ENCODE results near the gene SPINT2. TPM values are rescaled to one million over a fixed set of nuclear protein-coding genes. Genes with fewer than 3 reads are reported as not detected.
"Not testable (repeated sequence)": the region's sequence is repeated elsewhere in the genome, so short reads cannot be mapped to it uniquely, and the experiment has no call there.

The SPINT2 gene
- total RNA-seq, 3 donors from 2014 or later (not counting 1 experiment from before 2014, with no cell fraction given) = 2.7 to 13.7 (median 6.9) TPM

DNA sequence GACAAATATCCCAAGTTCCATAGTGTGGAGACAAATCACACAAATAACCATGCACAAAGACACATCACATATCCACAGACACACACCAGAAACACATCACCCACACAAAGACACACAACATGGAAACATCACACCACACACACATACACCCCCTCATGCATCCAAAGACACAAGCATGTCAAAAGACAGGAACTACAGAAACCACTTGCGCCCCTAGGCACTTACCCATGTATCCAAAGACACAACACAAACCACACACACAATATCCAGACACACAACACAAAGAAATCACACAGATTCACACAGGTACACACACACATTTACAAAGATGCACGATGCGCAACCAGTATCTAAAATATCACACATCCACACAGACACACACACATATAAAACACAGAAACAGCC is 41.3 kb upstream of the SPINT2 start:
- Mint-ChIP-seq H3K27ac (no peak overlapping the region), H3K27me3 (ENCODE audit: low read depth in 2 of 2) (peaks cover 61 to 63% of the 10 kb centered on the region in 2 donors), H3K36me3 (no peaks in the 10 kb centered on the region), H3K4me3 (no peak overlapping the region), H3K9me3 (no peaks in the 10 kb centered on the region), H3K4me1 (peaks cover 12 to 26% of the 10 kb centered on the region in 2 donors)
- intact Hi-C loops (cut with micrococcal nuclease) = loop anchor here (10.0 kb wide), 1 partner anchor 318 kb away; the partner anchor contains the start of genes SIPA1L3 and WDR87
- TF ChIP-seq, protein P1, sequence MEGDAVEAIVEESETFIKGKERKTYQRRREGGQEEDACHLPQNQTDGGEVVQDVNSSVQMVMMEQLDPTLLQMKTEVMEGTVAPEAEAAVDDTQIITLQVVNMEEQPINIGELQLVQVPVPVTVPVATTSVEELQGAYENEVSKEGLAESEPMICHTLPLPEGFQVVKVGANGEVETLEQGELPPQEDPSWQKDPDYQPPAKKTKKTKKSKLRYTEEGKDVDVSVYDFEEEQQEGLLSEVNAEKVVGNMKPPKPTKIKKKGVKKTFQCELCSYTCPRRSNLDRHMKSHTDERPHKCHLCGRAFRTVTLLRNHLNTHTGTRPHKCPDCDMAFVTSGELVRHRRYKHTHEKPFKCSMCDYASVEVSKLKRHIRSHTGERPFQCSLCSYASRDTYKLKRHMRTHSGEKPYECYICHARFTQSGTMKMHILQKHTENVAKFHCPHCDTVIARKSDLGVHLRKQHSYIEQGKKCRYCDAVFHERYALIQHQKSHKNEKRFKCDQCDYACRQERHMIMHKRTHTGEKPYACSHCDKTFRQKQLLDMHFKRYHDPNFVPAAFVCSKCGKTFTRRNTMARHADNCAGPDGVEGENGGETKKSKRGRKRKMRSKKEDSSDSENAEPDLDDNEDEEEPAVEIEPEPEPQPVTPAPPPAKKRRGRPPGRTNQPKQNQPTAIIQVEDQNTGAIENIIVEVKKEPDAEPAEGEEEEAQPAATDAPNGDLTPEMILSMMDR (IDR thresholded peaks at IDR 0.05) = no peak
- H3K27me3 ChIP-seq (ENCODE audit: control insufficient read depth, insufficient read depth, low read length) = peaks cover 67% of the 10 kb centered on the region
- ATAC-seq (no peak), DNase-seq (no peak)
- peaks cover 11% of the 10 kb centered on the region for H3K4me1 ChIP-seq (ENCODE audit: control insufficient read depth, insufficient read depth, low read length)
- 86% methylated on average over 3 of the region's 3 CpGs for WGBS (ENCODE audit: insufficient coverage)
- H3K9me3 ChIP-seq (ENCODE audit: control insufficient read depth, insufficient read depth, low read length) = no peaks in the 10 kb centered on the region
- H3K36me3 ChIP-seq (ENCODE audit: control insufficient read depth, insufficient read depth, low read length) = no peaks in the 10 kb centered on the region
- H3K27ac ChIP-seq (ENCODE audit: low read length) = no peak overlapping the region
- no peak overlapping the region for H3K4me3 ChIP-seq (ENCODE audit: low read length)

GRCh38 chr19:38223617-38224013 is 40.8 kb upstream of the SPINT2 start:
- H3K36me3 ChIP-seq (ENCODE audit: control insufficient read depth, insufficient read depth, low read length) = no peaks in the 10 kb centered on the region
- H3K27ac ChIP-seq (ENCODE audit: low read length) = no peak overlapping the region
- ATAC-seq = no peak
- H3K4me1 Mint-ChIP-seq = peaks cover 12 to 27% of the 10 kb centered on the region in 2 donors
- no peaks in the 10 kb centered on the region for H3K9me3 Mint-ChIP-seq
- peaks cover 13% of the 10 kb centered on the region for H3K4me1 ChIP-seq (ENCODE audit: control insufficient read depth, insufficient read depth, low read length)
- peaks cover 65% of the 10 kb centered on the region for H3K27me3 ChIP-seq (ENCODE audit: control insufficient read depth, insufficient read depth, low read length)
- no peak overlapping the region for H3K4me3 Mint-ChIP-seq
- no peak overlapping the region for H3K4me3 ChIP-seq (ENCODE audit: low read length)
- DNase-seq = no peak
- WGBS (ENCODE audit: insufficient coverage) = 13% methylated on average over 13 of the region's 13 CpGs
- TF ChIP-seq, protein P1 (IDR thresholded peaks at IDR 0.05) = no peak
- intact Hi-C loops (cut with micrococcal nuclease) = loop anchor here (10.0 kb wide), 1 partner anchor 319 kb away; the partner anchor contains the start of genes SIPA1L3 and WDR87
- no peak overlapping the region for H3K27ac Mint-ChIP-seq
- H3K36me3 Mint-ChIP-seq = no peaks in the 10 kb centered on the region
- peaks cover 58% of the 10 kb centered on the region in 2 donors for H3K27me3 Mint-ChIP-seq (ENCODE audit: low read depth in 2 of 2)
- H3K9me3 ChIP-seq (ENCODE audit: control insufficient read depth, insufficient read depth, low read length) = no peaks in the 10 kb centered on the region

DNA sequence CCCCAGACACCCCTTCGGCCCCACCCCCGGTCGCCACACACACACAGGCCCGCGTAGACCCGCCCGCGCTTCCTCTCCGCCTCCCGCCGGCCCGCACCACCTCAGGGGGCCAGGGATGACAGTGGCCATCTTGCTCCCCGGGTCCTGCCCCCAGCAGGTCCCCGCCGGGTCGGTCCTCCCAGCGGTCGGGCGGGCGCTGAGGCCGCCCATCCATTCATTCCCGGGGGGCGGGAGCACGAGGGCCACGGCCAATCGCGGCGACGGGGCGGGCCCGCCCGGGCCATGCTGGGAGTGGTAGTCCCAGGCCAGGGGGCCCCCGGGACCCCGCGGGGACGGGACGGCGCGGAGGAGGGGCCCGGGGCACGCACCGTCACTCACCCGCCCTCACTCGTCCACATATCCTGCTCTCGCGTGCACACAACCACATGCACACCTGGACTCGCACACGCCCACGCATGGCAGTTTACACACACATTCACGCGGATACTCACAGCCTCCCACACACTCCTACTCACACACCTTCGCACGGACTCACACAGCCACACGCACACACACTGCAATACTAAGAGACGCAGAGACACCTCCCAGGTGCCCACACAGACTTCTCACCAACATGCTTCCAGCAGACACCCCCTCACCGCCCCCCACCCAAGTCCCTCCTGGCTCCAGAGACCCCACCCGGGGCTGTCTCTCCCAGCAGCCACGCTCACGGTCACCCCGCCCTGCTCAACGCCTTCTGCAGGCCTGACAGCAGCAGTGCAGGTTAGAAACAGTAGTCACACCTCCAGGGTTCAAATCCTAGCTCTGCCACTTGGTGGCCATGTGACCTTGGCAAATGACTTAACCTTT is 40.1 kb upstream of the SPINT2 start, which contains the start of gene DPF1:
TSS of gene DPF1 (minus strand) at position 209 of the 849 bp plus-strand sequence. CDS start at position 129, 80 bp downstream.
- ATAC-seq (peak; percentile 40 to 67 (median 41)), DNase-seq (peak in 1 of 2 donors; percentile 55)
- Mint-ChIP-seq H3K36me3 (no peaks in the 10 kb centered on the region), H3K9me3 (no peaks in the 10 kb centered on the region), H3K4me1 (peaks cover 12 to 32% of the 10 kb centered on the region in 2 donors), H3K27ac (no peak within 1 kb of the TSS), H3K4me3 (peak within 1 kb of the TSS; percentile 47), H3K27me3 (ENCODE audit: low read depth in 2 of 2) (peaks cover 52 to 57% of the 10 kb centered on the region in 2 donors)
- no peaks in the 10 kb centered on the region for H3K9me3 ChIP-seq (ENCODE audit: control insufficient read depth, insufficient read depth, low read length)
- WGBS (ENCODE audit: insufficient coverage) = 2% methylated on average over 61 of the region's 61 CpGs
- peaks cover 20% of the 10 kb centered on the region for H3K4me1 ChIP-seq (ENCODE audit: control insufficient read depth, insufficient read depth, low read length)
- H3K27me3 ChIP-seq (ENCODE audit: control insufficient read depth, insufficient read depth, low read length) = peaks cover 65% of the 10 kb centered on the region
- H3K36me3 ChIP-seq (ENCODE audit: control insufficient read depth, insufficient read depth, low read length) = no peaks in the 10 kb centered on the region
- no peak within 1 kb of the TSS for H3K27ac ChIP-seq (ENCODE audit: low read length)
- TF ChIP-seq, protein P1 (IDR thresholded peaks at IDR 0.05) = no peak
- H3K4me3 ChIP-seq (ENCODE audit: low read length) = no peak within 1 kb of the TSS
- intact Hi-C loops (cut with micrococcal nuclease) = loop anchor here (10.0 kb wide), 1 partner anchor 319 kb away; the partner anchor contains the start of genes SIPA1L3 and WDR87

GRCh38 chr19:38224863-38225218 is 39.5 kb upstream of the SPINT2 start:
- Histone ChIP-seq H3K27me3 (ENCODE audit: control insufficient read depth, insufficient read depth, low read length) (peaks cover 61% of the 10 kb centered on the region), H3K4me1 (ENCODE audit: control insufficient read depth, insufficient read depth, low read length) (peaks cover 20% of the 10 kb centered on the region)
- H3K27ac Mint-ChIP-seq; H3K4me3 Mint-ChIP-seq; H3K9me3 ChIP-seq (ENCODE audit: control insufficient read depth, insufficient read depth, low read length); H3K4me3 ChIP-seq (ENCODE audit: low read length); H3K36me3 Mint-ChIP-seq; DNase-seq; H3K9me3 Mint-ChIP-seq; ATAC-seq; H3K27ac ChIP-seq (ENCODE audit: low read length); H3K36me3 ChIP-seq (ENCODE audit: control insufficient read depth, insufficient read depth, low read length): not testable (repeated sequence)
- intact Hi-C loops (cut with micrococcal nuclease) = loop anchor here (10.0 kb wide), 1 partner anchor 320 kb away; the partner anchor contains the start of genes SIPA1L3 and WDR87
- Mint-ChIP-seq H3K27me3 (ENCODE audit: low read depth in 2 of 2) (peaks cover 50 to 58% of the 10 kb centered on the region in 2 donors), H3K4me1 (peaks cover 12 to 32% of the 10 kb centered on the region in 2 donors)
- WGBS (ENCODE audit: insufficient coverage) = 96% methylated on average over 5 of the region's 6 CpGs

All from natural killer cell (primary cell).